ENCODE data around the gene PDRG1.
"Not testable (repeated sequence)": the region's sequence is repeated elsewhere in the genome, so short reads cannot be mapped to it uniquely, and the experiment has no call there.

The PDRG1 gene

GRCh38 chr20:31930779-31931178 lies 21.1 kb downstream of the PDRG1 start:
- Histone ChIP-seq H4K5ac (ENCODE audit: low read length) (no peak overlapping the region), H3K4ac (ENCODE audit: low read depth, low read length) (no peak overlapping the region), H2BK120ac (ENCODE audit: low read depth, low read length) (no peak overlapping the region), H3K27me3 (ENCODE audit: insufficient read depth, low read length, poor library complexity) (no peaks in the 10 kb centered on the region), H3K56ac (ENCODE audit: low read length) (no peak overlapping the region), H3K79me2 (ENCODE audit: control insufficient read depth, insufficient read depth, low read length) (no peaks in the 10 kb centered on the region), H3K4me1 (ENCODE audit: control insufficient read depth, low read depth, low read length) (no peaks in the 10 kb centered on the region), H3K4me3 (ENCODE audit: low read length) (no peak overlapping the region), H3K36me3 (ENCODE audit: control insufficient read depth, insufficient read depth, low read length) (no peaks in the 10 kb centered on the region), H3K4me2 (ENCODE audit: low read length) (no peak overlapping the region), H3K23ac (ENCODE audit: low read length) (no peak overlapping the region), H3K9ac (ENCODE audit: low read length) (no peak overlapping the region), H2BK15ac (replicated peaks; ENCODE audit: low read depth) (no peak overlapping the region), H2BK5ac (ENCODE audit: low read length) (no peak overlapping the region), H2AK5ac (ENCODE audit: low read length) (no peak overlapping the region), H3K18ac (ENCODE audit: low read length) (no peak overlapping the region), H3K27ac (ENCODE audit: low read depth, low read length) (no peak overlapping the region), H3K79me1 (ENCODE audit: low read length) (no peaks in the 10 kb centered on the region), H4K8ac (ENCODE audit: low read depth, low read length) (no peak overlapping the region)
- no CpG with 5 or more reads among the region's 5 CpGs for WGBS (ENCODE audit: extremely low coverage, insufficient coverage, low lambda C conversion rate)
- no peak for DNase-seq

- H3K9ac ChIP-seq (ENCODE audit: low read length); H4K8ac ChIP-seq (ENCODE audit: low read depth, low read length); H3K23ac ChIP-seq (ENCODE audit: low read length); H3K79me2 ChIP-seq (ENCODE audit: control insufficient read depth, insufficient read depth, low read length); H3K4ac ChIP-seq (ENCODE audit: low read depth, low read length); H4K5ac ChIP-seq (ENCODE audit: low read length); H2BK15ac ChIP-seq (replicated peaks; ENCODE audit: low read depth); H2AK5ac ChIP-seq (ENCODE audit: low read length); H3K56ac ChIP-seq (ENCODE audit: low read length); H3K4me1 ChIP-seq (ENCODE audit: control insufficient read depth, low read depth, low read length); H2BK120ac ChIP-seq (ENCODE audit: low read depth, low read length); H3K79me1 ChIP-seq (ENCODE audit: low read length); H3K36me3 ChIP-seq (ENCODE audit: control insufficient read depth, insufficient read depth, low read length); H3K18ac ChIP-seq (ENCODE audit: low read length); H3K27me3 ChIP-seq (ENCODE audit: insufficient read depth, low read length, poor library complexity); H3K4me3 ChIP-seq (ENCODE audit: low read length); H3K4me2 ChIP-seq (ENCODE audit: low read length); H3K27ac ChIP-seq (ENCODE audit: low read depth, low read length); H2BK5ac ChIP-seq (ENCODE audit: low read length); DNase-seq: not testable (repeated sequence)
- WGBS (ENCODE audit: extremely low coverage, insufficient coverage, low lambda C conversion rate) = no CpG with 5 or more reads among the region's 4 CpGs
Measured at GRCh38 chr20:31929631-31930030, 22.2 kb downstream of the PDRG1 start.

GRCh38 chr20:31927627-31928159 lies 24.2 kb downstream of the PDRG1 start:
- DNase-seq = no peak
- Histone ChIP-seq H2AK5ac (ENCODE audit: low read length) (no peak overlapping the region), H3K79me2 (ENCODE audit: control insufficient read depth, insufficient read depth, low read length) (no peaks in the 10 kb centered on the region), H4K5ac (ENCODE audit: low read length) (no peak overlapping the region), H2BK5ac (ENCODE audit: low read length) (no peak overlapping the region), H3K4me1 (ENCODE audit: control insufficient read depth, low read depth, low read length) (no peaks in the 10 kb centered on the region), H3K27ac (ENCODE audit: low read depth, low read length) (no peak overlapping the region), H2BK15ac (replicated peaks; ENCODE audit: low read depth) (no peak overlapping the region), H3K56ac (ENCODE audit: low read length) (no peak overlapping the region), H3K18ac (ENCODE audit: low read length) (no peak overlapping the region), H3K4me3 (ENCODE audit: low read length) (no peak overlapping the region), H3K9ac (ENCODE audit: low read length) (no peak overlapping the region), H4K8ac (ENCODE audit: low read depth, low read length) (no peak overlapping the region), H3K4ac (ENCODE audit: low read depth, low read length) (no peak overlapping the region), H3K79me1 (ENCODE audit: low read length) (no peaks in the 10 kb centered on the region), H3K27me3 (ENCODE audit: insufficient read depth, low read length, poor library complexity) (no peaks in the 10 kb centered on the region), H3K4me2 (ENCODE audit: low read length) (no peak overlapping the region), H2BK120ac (ENCODE audit: low read depth, low read length) (no peak overlapping the region), H3K36me3 (ENCODE audit: control insufficient read depth, insufficient read depth, low read length) (no peaks in the 10 kb centered on the region), H3K23ac (ENCODE audit: low read length) (no peak overlapping the region)
- WGBS (ENCODE audit: extremely low coverage, insufficient coverage, low lambda C conversion rate) = no CpG with 5 or more reads among the region's 8 CpGs

- Histone ChIP-seq H3K36me3 (ENCODE audit: control insufficient read depth, insufficient read depth, low read length) (no peaks in the 10 kb centered on the region), H3K27me3 (ENCODE audit: insufficient read depth, low read length, poor library complexity) (no peaks in the 10 kb centered on the region)
Measured at GRCh38 chr20:31926493-31926892, 25.4 kb downstream of the PDRG1 start.

GRCh38 chr20:31925631-31926030 lies 26.2 kb downstream of the PDRG1 start:
- Histone ChIP-seq H3K27ac (ENCODE audit: low read depth, low read length) (no peak overlapping the region), H3K27me3 (ENCODE audit: insufficient read depth, low read length, poor library complexity) (no peaks in the 10 kb centered on the region)
- DNase-seq = no peak

More at GRCh38 chr20:31926493-31926892, 25.4 kb downstream of the PDRG1 start:
- H4K5ac ChIP-seq (ENCODE audit: low read length) = no peak overlapping the region
- H3K4me3 ChIP-seq (ENCODE audit: low read length) = no peak overlapping the region
- H3K79me1 ChIP-seq (ENCODE audit: low read length) = no peaks in the 10 kb centered on the region
- no peak overlapping the region for H3K56ac ChIP-seq (ENCODE audit: low read length)
- no peak overlapping the region for H3K4me2 ChIP-seq (ENCODE audit: low read length)
- H2BK120ac ChIP-seq (ENCODE audit: low read depth, low read length) = no peak overlapping the region
- WGBS (ENCODE audit: extremely low coverage, insufficient coverage, low lambda C conversion rate) = no CpG with 5 or more reads among the region's 2 CpGs
- H2BK15ac ChIP-seq (replicated peaks; ENCODE audit: low read depth) = no peak overlapping the region
- H3K9ac ChIP-seq (ENCODE audit: low read length) = no peak overlapping the region
- no peaks in the 10 kb centered on the region for H3K79me2 ChIP-seq (ENCODE audit: control insufficient read depth, insufficient read depth, low read length)
- no peak for DNase-seq
- H3K4ac ChIP-seq (ENCODE audit: low read depth, low read length) = no peak overlapping the region
- no peak overlapping the region for H3K18ac ChIP-seq (ENCODE audit: low read length)
- H3K23ac ChIP-seq (ENCODE audit: low read length) = no peak overlapping the region
- no peak overlapping the region for H2BK5ac ChIP-seq (ENCODE audit: low read length)
- no peaks in the 10 kb centered on the region for H3K4me1 ChIP-seq (ENCODE audit: control insufficient read depth, low read depth, low read length)
- H3K27ac ChIP-seq (ENCODE audit: low read depth, low read length) = no peak overlapping the region
- no peak overlapping the region for H2AK5ac ChIP-seq (ENCODE audit: low read length)
- no peak overlapping the region for H4K8ac ChIP-seq (ENCODE audit: low read depth, low read length)

GRCh38 chr20:31924561-31924960 lies 27.3 kb downstream of the PDRG1 start:
- Histone ChIP-seq H3K27ac (ENCODE audit: low read depth, low read length) (no peak overlapping the region), H4K5ac (ENCODE audit: low read length) (no peak overlapping the region), H3K9ac (ENCODE audit: low read length) (no peak overlapping the region), H3K79me2 (ENCODE audit: control insufficient read depth, insufficient read depth, low read length) (no peaks in the 10 kb centered on the region), H2BK5ac (ENCODE audit: low read length) (no peak overlapping the region), H3K4me3 (ENCODE audit: low read length) (no peak overlapping the region), H3K79me1 (ENCODE audit: low read length) (no peaks in the 10 kb centered on the region), H3K4me2 (ENCODE audit: low read length) (no peak overlapping the region), H3K27me3 (ENCODE audit: insufficient read depth, low read length, poor library complexity) (no peaks in the 10 kb centered on the region), H2AK5ac (ENCODE audit: low read length) (no peak overlapping the region), H3K4me1 (ENCODE audit: control insufficient read depth, low read depth, low read length) (no peaks in the 10 kb centered on the region), H2BK120ac (ENCODE audit: low read depth, low read length) (no peak overlapping the region), H3K18ac (ENCODE audit: low read length) (no peak overlapping the region), H2BK15ac (replicated peaks; ENCODE audit: low read depth) (no peak overlapping the region), H4K8ac (ENCODE audit: low read depth, low read length) (no peak overlapping the region), H3K23ac (ENCODE audit: low read length) (no peak overlapping the region), H3K56ac (ENCODE audit: low read length) (no peak overlapping the region), H3K36me3 (ENCODE audit: control insufficient read depth, insufficient read depth, low read length) (no peaks in the 10 kb centered on the region), H3K4ac (ENCODE audit: low read depth, low read length) (no peak overlapping the region)
- DNase-seq = no peak
- WGBS (ENCODE audit: extremely low coverage, insufficient coverage, low lambda C conversion rate) = no CpG with 5 or more reads among the region's 8 CpGs

More at GRCh38 chr20:31925631-31926030, 26.2 kb downstream of the PDRG1 start:
- H4K5ac ChIP-seq (ENCODE audit: low read length) = no peak overlapping the region
- no peak overlapping the region for H3K4me3 ChIP-seq (ENCODE audit: low read length)
- H3K79me2 ChIP-seq (ENCODE audit: control insufficient read depth, insufficient read depth, low read length) = no peaks in the 10 kb centered on the region
- H3K56ac ChIP-seq (ENCODE audit: low read length) = no peak overlapping the region
- no peak overlapping the region for H2BK15ac ChIP-seq (replicated peaks; ENCODE audit: low read depth)
- H2AK5ac ChIP-seq (ENCODE audit: low read length) = no peak overlapping the region
- no CpG with 5 or more reads among the region's 9 CpGs for WGBS (ENCODE audit: extremely low coverage, insufficient coverage, low lambda C conversion rate)
- no peak overlapping the region for H3K23ac ChIP-seq (ENCODE audit: low read length)
- H3K4ac ChIP-seq (ENCODE audit: low read depth, low read length) = no peak overlapping the region
- H3K79me1 ChIP-seq (ENCODE audit: low read length) = no peaks in the 10 kb centered on the region
- H4K8ac ChIP-seq (ENCODE audit: low read depth, low read length) = no peak overlapping the region
- H2BK5ac ChIP-seq (ENCODE audit: low read length) = no peak overlapping the region
- no peaks in the 10 kb centered on the region for H3K36me3 ChIP-seq (ENCODE audit: control insufficient read depth, insufficient read depth, low read length)
- H2BK120ac ChIP-seq (ENCODE audit: low read depth, low read length) = no peak overlapping the region
- H3K9ac ChIP-seq (ENCODE audit: low read length) = no peak overlapping the region
- no peak overlapping the region for H3K18ac ChIP-seq (ENCODE audit: low read length)
- no peak overlapping the region for H3K4me2 ChIP-seq (ENCODE audit: low read length)
- no peaks in the 10 kb centered on the region for H3K4me1 ChIP-seq (ENCODE audit: control insufficient read depth, low read depth, low read length)
